CD4-positive, alpha-beta T cell treated with Interleukin-21 for 1 hour (primary cell): ENCODE data around the gene ESYT2.

Experiments
- DNase-seq: peaks from one replicate; pipeline ENCODE4 v3.0.0-alpha.2; 2020

Gene ESYT2

GRCh38 chr7:158825628-158826289, 3.5 kb downstream of the ESYT2 start:
- no peak for DNase-seq

GRCh38 chr7:158824028-158824427, 5.3 kb downstream of the ESYT2 start:
- DNase-seq = peak; percentile 87

GRCh38 chr7:158821171-158822031, 7.9 kb downstream of the ESYT2 start:
- DNase-seq = peak; percentile 35

GRCh38 chr7:158820656-158821055, 8.7 kb downstream of the ESYT2 start:
- DNase-seq = no peak

GRCh38 chr7:158819571-158820203, 9.6 kb downstream of the ESYT2 start:
- DNase-seq = no peak

- peak; percentile 89 for DNase-seq
These were observed 10.7 kb downstream of the ESYT2 start for GRCh38 chr7:158818325-158819213.

- DNase-seq = peak; percentile 42
These were observed 12.3 kb downstream of the ESYT2 start for GRCh38 chr7:158816995-158817394.

- DNase-seq = no peak
These were observed 13.0 kb downstream of the ESYT2 start for GRCh38 chr7:158816271-158816670.

- DNase-seq = no peak
These were observed 13.5 kb downstream of the ESYT2 start for GRCh38 chr7:158815800-158816128.

GRCh38 chr7:158815083-158815799, 14.1 kb downstream of the ESYT2 start:
- DNase-seq = no peak

GRCh38 chr7:158814637-158815036, 14.7 kb downstream of the ESYT2 start:
- peak; percentile 75 for DNase-seq

- peak; percentile 92 for DNase-seq
These were observed 16.6 kb downstream of the ESYT2 start for GRCh38 chr7:158812684-158813083.

- DNase-seq = no peak
These were observed 17.4 kb downstream of the ESYT2 start for GRCh38 chr7:158811894-158812293.

GRCh38 chr7:158811461-158811860, 17.8 kb downstream of the ESYT2 start:
- peak; percentile 32 for DNase-seq

GRCh38 chr7:158810846-158811245, 18.5 kb downstream of the ESYT2 start:
- no peak for DNase-seq

GRCh38 chr7:158809596-158809995, 19.7 kb downstream of the ESYT2 start:
- DNase-seq = peak; percentile 57

- DNase-seq = no peak
These were observed 21.2 kb downstream of the ESYT2 start for GRCh38 chr7:158808126-158808525.

GRCh38 chr7:158805937-158806336, 23.4 kb downstream of the ESYT2 start:
- DNase-seq = no peak

- DNase-seq = no peak
These were observed 23.9 kb downstream of the ESYT2 start for GRCh38 chr7:158805414-158805813.

GRCh38 chr7:158804335-158804734, 25.0 kb downstream of the ESYT2 start:
- peak; percentile 69 for DNase-seq

GRCh38 chr7:158803367-158803969, 25.8 kb downstream of the ESYT2 start:
- no peak for DNase-seq
